HG02970 (cell line): Measurements from ENCODE around the gene AGBL1.

Source experiments
- ATAC-seq: cut with Tn5 transposase; IDR thresholded peaks from one replicate; pipeline ENCODE4 v1.9.1; 2021; ENCODE audit warnings: mild to moderate bottlenecking, moderate library complexity, moderate number of reproducible peaks; ENCODE audit not compliant: unreplicated experiment, low FRiP score

The AGBL1 gene

DNA sequence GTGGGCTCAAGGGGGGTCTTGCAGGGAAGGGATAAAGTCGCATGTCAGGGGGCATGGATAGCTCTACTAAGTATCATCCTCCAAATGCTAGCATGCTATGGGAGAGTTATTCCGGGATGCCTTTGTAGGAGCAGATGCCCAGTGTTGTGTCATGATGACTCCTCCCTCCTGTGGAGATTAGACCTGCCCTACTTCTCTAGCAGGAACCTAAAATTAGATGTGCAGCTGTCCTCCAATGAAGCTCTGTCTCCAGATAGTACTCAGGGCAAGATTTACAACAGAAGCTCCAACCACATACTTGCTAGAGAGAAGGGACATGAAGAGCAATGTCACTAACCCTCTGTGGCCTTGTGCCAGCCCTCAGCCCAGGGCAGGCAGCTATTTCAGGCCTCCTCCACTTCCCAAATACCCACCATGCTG lies 82.5 kb downstream of the AGBL1 start:
- no peak for ATAC-seq

- no peak for ATAC-seq
Measured at GRCh38 chr15:86162641-86163040, 83.0 kb downstream of the AGBL1 start.

DNA sequence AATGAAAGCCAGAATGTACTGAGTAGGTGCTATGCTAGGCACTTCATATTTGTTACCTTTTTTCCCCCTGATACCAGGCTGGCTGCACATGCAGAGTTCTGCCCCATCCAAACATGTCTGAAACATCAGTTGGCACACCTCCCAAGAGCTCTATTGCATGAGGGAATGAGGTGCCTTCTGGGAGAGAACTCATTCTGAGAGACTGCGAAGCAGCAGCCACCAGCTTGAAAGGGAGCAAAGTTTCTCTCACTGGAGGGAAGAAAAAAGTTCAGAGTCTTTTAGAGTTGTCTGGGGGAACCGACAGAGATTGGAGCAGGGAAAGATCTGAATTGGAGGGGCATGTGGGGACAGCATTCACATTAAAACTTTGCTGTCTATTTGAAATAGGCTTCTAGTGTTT lies 84.1 kb downstream of the AGBL1 start:
- ATAC-seq: no peak

- ATAC-seq: no peak
Measured at GRCh38 chr15:86164232-86164898, 84.7 kb downstream of the AGBL1 start.

GRCh38 chr15:86165265-86166211 lies 85.9 kb downstream of the AGBL1 start:
- no peak for ATAC-seq

GRCh38 chr15:86167841-86168240 lies 88.2 kb downstream of the AGBL1 start:
- ATAC-seq: no peak

DNA sequence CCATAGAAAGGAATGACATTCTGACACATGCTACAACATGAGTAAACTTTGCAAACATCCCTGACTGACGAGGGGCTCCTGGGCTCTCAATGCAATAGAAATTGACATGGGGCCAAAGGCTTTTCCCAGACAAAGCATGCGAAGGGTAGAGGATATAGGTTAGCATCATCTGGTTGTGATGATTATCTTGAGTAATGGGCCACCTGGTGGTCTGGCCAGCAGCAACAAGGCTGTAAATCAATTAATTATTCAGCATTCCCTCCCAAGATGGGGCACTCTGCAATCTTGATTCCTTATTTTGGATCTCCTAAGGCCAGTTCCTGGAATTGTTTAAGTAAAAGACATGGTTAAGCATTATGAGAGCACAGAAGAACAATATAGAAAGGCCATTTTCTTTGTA lies 99.2 kb downstream of the AGBL1 start:
- no peak for ATAC-seq

GRCh38 chr15:86183596-86184491 lies 104.2 kb downstream of the AGBL1 start:
- ATAC-seq: no peak

- no peak for ATAC-seq
Measured at GRCh38 chr15:86193716-86194380, 114.2 kb downstream of the AGBL1 start.

DNA sequence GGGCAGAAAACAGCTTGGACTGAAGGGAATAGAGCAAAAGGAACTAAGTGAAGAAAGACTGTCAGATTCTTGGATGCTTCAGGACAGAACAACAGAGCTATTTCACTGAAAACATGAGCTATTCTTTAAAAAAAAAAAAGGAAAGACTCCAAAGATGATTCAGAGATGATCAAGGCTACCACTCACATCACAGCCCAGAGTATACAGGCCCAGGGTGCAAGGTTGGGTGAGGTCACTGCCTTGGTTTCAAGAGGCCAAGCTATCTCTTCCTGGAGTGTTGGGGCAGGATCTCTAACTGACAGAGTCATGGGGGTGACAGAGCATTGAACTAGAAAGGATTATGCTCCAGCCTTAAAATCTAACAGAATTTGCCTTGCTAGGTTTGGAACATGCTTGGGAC lies 118.1 kb downstream of the AGBL1 start:
- no peak for ATAC-seq

GRCh38 chr15:86199467-86200145 lies 119.9 kb downstream of the AGBL1 start:
- no peak for ATAC-seq

DNA sequence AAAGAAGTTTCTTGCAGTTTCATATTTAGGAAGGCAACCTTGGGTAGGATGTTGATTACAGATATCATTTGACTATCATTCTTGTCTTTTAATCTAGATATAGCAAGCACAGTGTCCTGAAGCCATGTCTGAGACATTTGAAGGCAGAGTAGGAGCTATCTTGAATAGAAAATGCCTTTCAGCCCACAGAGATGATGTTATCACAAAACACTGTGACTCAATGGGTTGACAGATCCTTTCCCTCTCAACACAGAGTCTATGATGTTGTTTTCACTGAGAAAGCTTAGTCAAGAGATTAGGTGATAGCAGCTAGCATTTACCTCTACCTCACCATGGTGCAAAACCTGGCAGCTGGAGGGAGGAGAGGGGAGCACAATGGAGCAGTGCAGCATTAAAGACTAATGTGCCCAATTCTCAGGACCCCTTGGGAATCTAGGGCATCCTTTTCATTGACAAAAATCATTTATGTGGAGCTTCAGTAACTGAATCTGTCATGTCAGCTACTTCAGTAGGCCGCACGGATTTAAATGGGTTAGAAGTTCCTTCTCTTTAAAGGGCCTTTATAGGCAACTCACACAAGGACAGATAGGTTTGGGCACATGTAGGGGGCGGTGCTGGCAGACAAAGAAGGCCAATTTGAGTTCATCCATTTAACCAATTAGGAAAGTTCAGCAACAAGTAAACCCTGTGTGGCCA lies 121.8 kb downstream of the AGBL1 start:
- ATAC-seq: no peak

- ATAC-seq: no peak
Measured at GRCh38 chr15:86203462-86203861, 123.8 kb downstream of the AGBL1 start.

DNA sequence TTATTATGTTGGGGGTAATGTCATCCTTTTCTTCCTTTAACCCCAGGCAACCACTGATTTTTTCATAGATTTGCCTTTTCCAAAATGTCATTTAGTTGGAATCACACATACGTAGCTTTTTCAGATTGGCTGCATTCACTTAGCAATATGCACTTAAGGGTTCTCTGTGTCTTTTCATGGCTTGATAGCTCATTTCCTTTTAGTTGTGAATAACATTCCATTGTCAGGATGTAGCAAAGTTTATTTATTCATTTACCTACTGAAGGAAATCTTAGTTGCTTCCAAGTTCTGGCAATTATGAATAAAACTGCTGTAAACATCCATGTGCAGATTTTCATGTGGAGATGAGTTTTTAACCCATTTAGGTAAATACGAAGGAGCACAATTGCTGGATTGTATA lies 125.4 kb downstream of the AGBL1 start:
- ATAC-seq: no peak

DNA sequence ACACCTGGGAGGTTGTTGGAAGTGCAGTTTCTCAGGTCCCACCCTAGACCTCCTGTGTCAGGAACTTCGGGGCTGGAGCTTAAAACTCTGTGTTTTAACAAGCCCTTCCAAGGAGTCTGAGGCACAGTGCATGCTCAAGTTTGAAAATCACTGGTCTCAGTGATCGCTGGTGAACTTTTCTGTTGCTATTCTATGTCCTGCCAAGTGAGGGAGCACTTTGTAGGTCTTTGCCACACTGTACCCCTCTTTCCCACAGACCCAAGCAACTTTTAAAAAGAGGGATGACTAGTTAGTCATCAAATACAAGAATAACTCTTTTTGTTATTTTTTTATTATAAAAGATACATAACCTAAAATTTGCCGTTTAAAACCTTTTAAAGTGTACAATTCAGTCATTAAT lies 133.7 kb downstream of the AGBL1 start:
- ATAC-seq: no peak

GRCh38 chr15:86213888-86214287 lies 134.2 kb downstream of the AGBL1 start:
- ATAC-seq: no peak

GRCh38 chr15:86221119-86221518 lies 141.4 kb downstream of the AGBL1 start:
- ATAC-seq: no peak

DNA sequence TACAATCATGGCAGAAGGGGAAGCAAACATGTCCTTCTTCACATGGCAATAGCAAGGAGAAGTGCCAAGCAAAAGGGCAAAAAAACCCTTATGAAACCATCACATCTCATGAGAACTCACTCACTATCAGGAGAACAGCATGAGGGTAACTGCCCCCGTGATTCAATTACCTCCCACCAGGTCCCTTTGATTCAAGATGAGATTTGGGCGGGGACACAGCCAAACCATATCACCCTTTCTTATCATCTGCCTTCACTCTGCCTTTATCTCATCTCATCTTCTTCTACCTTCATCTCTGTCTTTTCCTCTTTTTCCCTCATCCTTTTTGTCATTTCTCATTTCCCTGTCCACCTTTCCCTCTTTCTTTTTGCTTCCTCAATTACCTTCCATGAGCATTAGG lies 149.6 kb downstream of the AGBL1 start:
- ATAC-seq: no peak

DNA sequence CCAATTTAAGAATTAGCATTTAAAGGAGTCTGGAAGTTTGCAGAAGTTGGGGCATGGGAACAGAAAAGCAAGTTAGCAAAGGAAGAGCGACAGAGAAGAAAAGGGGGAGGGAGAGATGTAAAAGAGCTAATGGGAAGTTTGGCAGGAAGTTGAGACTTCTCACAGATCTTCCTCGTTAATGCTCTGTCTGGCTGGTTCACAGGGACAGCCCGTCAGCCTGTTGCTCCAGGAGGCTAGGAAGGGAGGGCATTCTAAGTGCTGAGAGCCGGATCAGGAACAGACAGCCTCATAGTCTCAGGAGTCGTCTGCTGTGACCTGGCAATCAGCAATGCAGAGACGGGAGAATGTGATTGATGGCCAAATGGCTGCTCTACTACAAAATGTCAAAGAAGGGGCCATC lies 150.3 kb downstream of the AGBL1 start:
- no peak for ATAC-seq
